ENCODE measurements around the gene SIRT6.

GRCh38 chr19:4186087-4186993 lies 4.0 kb upstream of the SIRT6 start:
- TF ChIP-seq EZH2 (IDR thresholded peaks at IDR 0.05; ENCODE audit: borderline replicate concordance, low read depth, low read length, severe bottlenecking) (no peak), POLR2A (IDR thresholded peaks at IDR 0.05; ENCODE audit: low read depth, low read length) (no peak), FOS (IDR thresholded peaks at IDR 0.05; ENCODE audit: borderline replicate concordance, insufficient read depth, low read length) (no peak), JUN (IDR thresholded peaks at IDR 0.05; ENCODE audit: borderline replicate concordance, insufficient read depth, insufficient read length, low read depth) (no peak), POLR2AphosphoS5 (IDR thresholded peaks at IDR 0.05; ENCODE audit: insufficient read depth, low read depth, low read length) (no peak), MAX (IDR thresholded peaks at IDR 0.05; ENCODE audit: insufficient read depth, insufficient read length) (no peak)
- TF ChIP-seq, protein P1, sequence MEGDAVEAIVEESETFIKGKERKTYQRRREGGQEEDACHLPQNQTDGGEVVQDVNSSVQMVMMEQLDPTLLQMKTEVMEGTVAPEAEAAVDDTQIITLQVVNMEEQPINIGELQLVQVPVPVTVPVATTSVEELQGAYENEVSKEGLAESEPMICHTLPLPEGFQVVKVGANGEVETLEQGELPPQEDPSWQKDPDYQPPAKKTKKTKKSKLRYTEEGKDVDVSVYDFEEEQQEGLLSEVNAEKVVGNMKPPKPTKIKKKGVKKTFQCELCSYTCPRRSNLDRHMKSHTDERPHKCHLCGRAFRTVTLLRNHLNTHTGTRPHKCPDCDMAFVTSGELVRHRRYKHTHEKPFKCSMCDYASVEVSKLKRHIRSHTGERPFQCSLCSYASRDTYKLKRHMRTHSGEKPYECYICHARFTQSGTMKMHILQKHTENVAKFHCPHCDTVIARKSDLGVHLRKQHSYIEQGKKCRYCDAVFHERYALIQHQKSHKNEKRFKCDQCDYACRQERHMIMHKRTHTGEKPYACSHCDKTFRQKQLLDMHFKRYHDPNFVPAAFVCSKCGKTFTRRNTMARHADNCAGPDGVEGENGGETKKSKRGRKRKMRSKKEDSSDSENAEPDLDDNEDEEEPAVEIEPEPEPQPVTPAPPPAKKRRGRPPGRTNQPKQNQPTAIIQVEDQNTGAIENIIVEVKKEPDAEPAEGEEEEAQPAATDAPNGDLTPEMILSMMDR (IDR thresholded peaks at IDR 0.05; ENCODE audit: extremely low read depth in 1 of 2, insufficient read depth in 1 of 2, low read depth in 1 of 2, low read length in 2 of 2) = peak; percentile 79 to 89

Data from endothelial cell of umbilical vein (primary cell).